ENCODE data around the gene PPP2R2B.
A peak's percentile ranks its signal among the peaks of the same experiment; 100 is the strongest.

Gene PPP2R2B

GRCh38 chr5:146647656-146648199 lies 230.8 kb downstream of the PPP2R2B start:
- TF ChIP-seq TAF1 (IDR thresholded peaks at IDR 0.05; ENCODE audit: low read depth) (no peak), CREB1 (IDR thresholded peaks at IDR 0.05; ENCODE audit: low read depth) (no peak), EGR1 (IDR thresholded peaks at IDR 0.05) (no peak), TEAD4 (IDR thresholded peaks at IDR 0.05) (no peak)

- TF ChIP-seq TAF1 (IDR thresholded peaks at IDR 0.05; ENCODE audit: low read depth) (no peak), REST (IDR thresholded peaks at IDR 0.05; ENCODE audit: low read depth) (no peak), EP300 (IDR thresholded peaks at IDR 0.05; ENCODE audit: borderline replicate concordance) (no peak), CEBPB (IDR thresholded peaks at IDR 0.05) (no peak), FOXM1 (IDR thresholded peaks at IDR 0.05; ENCODE audit: borderline replicate concordance, low read depth) (no peak), YY1 (IDR thresholded peaks at IDR 0.05; ENCODE audit: low read depth) (no peak), ZBTB7A (IDR thresholded peaks at IDR 0.05; ENCODE audit: low read depth) (no peak), CREB1 (IDR thresholded peaks at IDR 0.05; ENCODE audit: low read depth) (no peak), TCF12 (IDR thresholded peaks at IDR 0.05; ENCODE audit: low read depth) (no peak), EGR1 (IDR thresholded peaks at IDR 0.05) (no peak), TEAD4 (IDR thresholded peaks at IDR 0.05) (no peak), RAD21 (IDR thresholded peaks at IDR 0.05; ENCODE audit: low read depth) (no peak), MAX (IDR thresholded peaks at IDR 0.05) (no peak), USF1 (IDR thresholded peaks at IDR 0.05) (no peak), NFIC (IDR thresholded peaks at IDR 0.05) (no peak)
Measured at GRCh38 chr5:146646441-146646840, 232.1 kb downstream of the PPP2R2B start.

- TF ChIP-seq YY1 (IDR thresholded peaks at IDR 0.05; ENCODE audit: low read depth), result no peak
- peak; percentile 81 for TF ChIP-seq REST (IDR thresholded peaks at IDR 0.05; ENCODE audit: low read depth)
- TF ChIP-seq ZBTB7A (IDR thresholded peaks at IDR 0.05; ENCODE audit: low read depth), result no peak
Measured at GRCh38 chr5:146645342-146645741, 233.2 kb downstream of the PPP2R2B start.

- TF ChIP-seq CEBPB (IDR thresholded peaks at IDR 0.05), result no peak
- no peak for TF ChIP-seq REST (IDR thresholded peaks at IDR 0.05; ENCODE audit: low read depth)
- TF ChIP-seq YY1 (IDR thresholded peaks at IDR 0.05; ENCODE audit: low read depth), result no peak
- TF ChIP-seq TEAD4 (IDR thresholded peaks at IDR 0.05), result no peak
- no peak for TF ChIP-seq ZBTB7A (IDR thresholded peaks at IDR 0.05; ENCODE audit: low read depth)
- no peak for TF ChIP-seq USF1 (IDR thresholded peaks at IDR 0.05)
- TF ChIP-seq MAX (IDR thresholded peaks at IDR 0.05), result no peak
- no peak for TF ChIP-seq FOXM1 (IDR thresholded peaks at IDR 0.05; ENCODE audit: borderline replicate concordance, low read depth)
- no peak for TF ChIP-seq NFIC (IDR thresholded peaks at IDR 0.05)
- no peak for TF ChIP-seq EP300 (IDR thresholded peaks at IDR 0.05; ENCODE audit: borderline replicate concordance)
- TF ChIP-seq TAF1 (IDR thresholded peaks at IDR 0.05; ENCODE audit: low read depth), result no peak
- no peak for TF ChIP-seq EGR1 (IDR thresholded peaks at IDR 0.05)
- TF ChIP-seq TCF12 (IDR thresholded peaks at IDR 0.05; ENCODE audit: low read depth), result no peak
- no peak for TF ChIP-seq RAD21 (IDR thresholded peaks at IDR 0.05; ENCODE audit: low read depth)
- TF ChIP-seq CREB1 (IDR thresholded peaks at IDR 0.05; ENCODE audit: low read depth), result no peak
Measured at GRCh38 chr5:146644831-146645230, 233.7 kb downstream of the PPP2R2B start.

GRCh38 chr5:146643776-146644175 lies 234.8 kb downstream of the PPP2R2B start:
- TF ChIP-seq ZBTB7A (IDR thresholded peaks at IDR 0.05; ENCODE audit: low read depth) (no peak), NFIC (IDR thresholded peaks at IDR 0.05) (no peak), YY1 (IDR thresholded peaks at IDR 0.05; ENCODE audit: low read depth) (no peak), TEAD4 (IDR thresholded peaks at IDR 0.05) (no peak), EP300 (IDR thresholded peaks at IDR 0.05; ENCODE audit: borderline replicate concordance) (no peak), TCF12 (IDR thresholded peaks at IDR 0.05; ENCODE audit: low read depth) (no peak), REST (IDR thresholded peaks at IDR 0.05; ENCODE audit: low read depth) (no peak), USF1 (IDR thresholded peaks at IDR 0.05) (no peak), RAD21 (IDR thresholded peaks at IDR 0.05; ENCODE audit: low read depth) (no peak), CEBPB (IDR thresholded peaks at IDR 0.05) (no peak), EGR1 (IDR thresholded peaks at IDR 0.05) (no peak), TAF1 (IDR thresholded peaks at IDR 0.05; ENCODE audit: low read depth) (no peak), MAX (IDR thresholded peaks at IDR 0.05) (no peak), FOXM1 (IDR thresholded peaks at IDR 0.05; ENCODE audit: borderline replicate concordance, low read depth) (no peak), CREB1 (IDR thresholded peaks at IDR 0.05; ENCODE audit: low read depth) (no peak)
